GM19438 (cell line): Measurements from ENCODE around the gene EMSY.
"Not testable (repeated sequence)": the region's sequence is repeated elsewhere in the genome, so short reads cannot be mapped to it uniquely, and the experiment has no call there.

Experiments
- ATAC-seq: cut with Tn5 transposase; IDR thresholded peaks from one replicate; pipeline ENCODE4 v1.9.1; 2021; ENCODE audit warnings: low read depth; ENCODE audit not compliant: unreplicated experiment

Gene EMSY, protein sequence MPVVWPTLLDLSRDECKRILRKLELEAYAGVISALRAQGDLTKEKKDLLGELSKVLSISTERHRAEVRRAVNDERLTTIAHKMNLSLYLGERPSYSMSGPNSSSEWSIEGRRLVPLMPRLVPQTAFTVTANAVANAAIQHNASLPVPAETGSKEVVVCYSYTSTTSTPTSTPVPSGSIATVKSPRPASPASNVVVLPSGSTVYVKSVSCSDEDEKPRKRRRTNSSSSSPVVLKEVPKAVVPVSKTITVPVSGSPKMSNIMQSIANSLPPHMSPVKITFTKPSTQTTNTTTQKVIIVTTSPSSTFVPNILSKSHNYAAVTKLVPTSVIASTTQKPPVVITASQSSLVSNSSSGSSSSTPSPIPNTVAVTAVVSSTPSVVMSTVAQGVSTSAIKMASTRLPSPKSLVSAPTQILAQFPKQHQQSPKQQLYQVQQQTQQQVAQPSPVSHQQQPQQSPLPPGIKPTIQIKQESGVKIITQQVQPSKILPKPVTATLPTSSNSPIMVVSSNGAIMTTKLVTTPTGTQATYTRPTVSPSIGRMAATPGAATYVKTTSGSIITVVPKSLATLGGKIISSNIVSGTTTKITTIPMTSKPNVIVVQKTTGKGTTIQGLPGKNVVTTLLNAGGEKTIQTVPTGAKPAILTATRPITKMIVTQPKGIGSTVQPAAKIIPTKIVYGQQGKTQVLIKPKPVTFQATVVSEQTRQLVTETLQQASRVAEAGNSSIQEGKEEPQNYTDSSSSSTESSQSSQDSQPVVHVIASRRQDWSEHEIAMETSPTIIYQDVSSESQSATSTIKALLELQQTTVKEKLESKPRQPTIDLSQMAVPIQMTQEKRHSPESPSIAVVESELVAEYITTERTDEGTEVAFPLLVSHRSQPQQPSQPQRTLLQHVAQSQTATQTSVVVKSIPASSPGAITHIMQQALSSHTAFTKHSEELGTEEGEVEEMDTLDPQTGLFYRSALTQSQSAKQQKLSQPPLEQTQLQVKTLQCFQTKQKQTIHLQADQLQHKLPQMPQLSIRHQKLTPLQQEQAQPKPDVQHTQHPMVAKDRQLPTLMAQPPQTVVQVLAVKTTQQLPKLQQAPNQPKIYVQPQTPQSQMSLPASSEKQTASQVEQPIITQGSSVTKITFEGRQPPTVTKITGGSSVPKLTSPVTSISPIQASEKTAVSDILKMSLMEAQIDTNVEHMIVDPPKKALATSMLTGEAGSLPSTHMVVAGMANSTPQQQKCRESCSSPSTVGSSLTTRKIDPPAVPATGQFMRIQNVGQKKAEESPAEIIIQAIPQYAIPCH (N-terminal part only)

DNA sequence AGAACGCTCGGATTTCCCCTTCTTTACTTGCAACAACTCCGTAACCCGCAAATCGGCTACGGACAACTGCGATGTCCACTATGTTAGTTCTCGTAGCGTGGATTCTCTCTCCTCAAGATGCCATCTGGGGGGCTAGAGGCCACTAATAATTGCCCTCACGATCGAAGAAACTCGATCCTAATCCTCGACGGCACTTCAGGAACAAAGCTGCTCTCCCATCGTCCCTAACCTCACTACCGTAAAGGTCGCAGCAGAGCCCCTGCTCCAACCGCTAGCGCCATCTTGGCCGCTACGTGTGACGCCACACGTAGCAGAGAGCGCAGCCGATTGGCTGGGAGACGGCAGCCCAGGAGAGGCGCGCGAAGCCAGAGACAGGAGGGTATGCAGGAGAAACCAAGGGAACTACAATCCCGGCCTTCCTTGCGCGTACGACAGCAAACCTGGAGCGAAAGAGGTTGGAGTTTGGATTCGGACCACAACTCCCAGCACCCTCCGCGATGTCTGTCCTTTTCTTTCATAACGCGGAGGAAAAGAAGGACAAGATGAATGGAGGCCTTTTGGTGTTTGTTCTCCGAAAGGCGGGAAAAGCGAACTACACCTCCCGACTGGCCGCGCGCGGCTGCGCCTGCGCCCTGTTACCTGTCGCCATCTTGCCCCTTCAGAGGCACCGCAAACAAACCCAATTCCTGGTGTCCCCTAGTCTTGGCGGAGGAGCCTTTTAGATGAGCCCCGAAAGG, at the start of gene EMSY:
Gene EMSY (plus strand): TSS at position 635 of the 737 bp plus-strand sequence. CDS start 1,921 bp downstream, outside the sequence.
- peak; percentile 91 for ATAC-seq

DNA sequence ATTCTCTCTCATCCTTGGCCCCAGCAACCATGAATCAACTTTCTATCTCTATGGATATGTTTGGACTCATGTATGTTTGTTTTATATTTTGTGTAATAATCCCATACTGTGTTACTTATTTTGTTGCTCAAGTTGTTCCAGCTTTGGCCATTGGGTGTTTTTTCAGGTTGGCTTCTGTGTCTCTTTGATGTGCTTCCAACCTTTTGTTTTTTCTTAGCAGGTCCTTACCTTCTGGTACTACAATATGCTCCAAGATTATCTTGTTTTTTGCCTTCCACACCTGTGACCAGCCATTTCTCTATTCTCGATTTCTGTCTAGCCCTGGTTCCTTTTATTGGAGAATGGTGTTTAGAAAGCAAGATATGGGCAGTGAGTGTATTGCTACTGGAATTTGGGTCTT, 49.5 kb upstream of the EMSY start:
- no peak for ATAC-seq

DNA sequence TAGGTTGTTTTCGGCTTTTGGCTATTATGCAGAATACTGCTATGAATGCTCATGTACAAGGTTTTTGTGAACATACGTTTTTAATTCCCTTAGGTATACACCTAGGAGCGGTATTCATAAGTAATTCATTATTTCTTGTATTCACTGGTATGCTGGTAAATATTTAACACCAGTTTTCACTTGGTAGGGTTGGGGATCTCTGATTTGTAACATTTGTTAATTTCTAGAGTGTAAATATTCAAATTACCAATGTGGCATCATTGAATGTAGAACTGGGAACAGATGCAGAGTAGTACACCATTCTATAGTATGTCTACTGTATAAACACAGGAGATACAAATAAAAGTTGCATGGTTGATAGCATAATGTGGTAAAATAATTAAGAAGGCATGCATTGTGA, 47.4 kb upstream of the EMSY start:
- ATAC-seq, result no peak

DNA sequence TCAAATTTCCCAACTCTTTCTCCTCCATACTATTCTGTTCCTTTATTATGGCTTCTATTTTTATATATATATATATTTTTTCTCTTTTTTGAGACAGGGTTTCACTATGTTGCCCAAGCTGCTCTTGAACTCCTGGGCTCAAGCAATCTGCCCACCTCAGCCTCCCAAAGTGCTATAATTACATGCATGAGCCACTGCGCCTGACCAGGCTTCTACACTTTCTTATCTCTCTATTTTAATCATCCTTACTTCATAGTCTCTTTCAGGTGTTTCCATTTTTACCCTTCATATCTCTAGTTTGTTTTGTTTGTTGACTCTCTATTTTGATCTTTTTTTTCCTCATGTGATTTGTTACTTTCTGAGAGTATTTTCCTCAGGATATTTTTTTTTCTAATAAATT, 43.9 kb upstream of the EMSY start:
- no peak for ATAC-seq

DNA sequence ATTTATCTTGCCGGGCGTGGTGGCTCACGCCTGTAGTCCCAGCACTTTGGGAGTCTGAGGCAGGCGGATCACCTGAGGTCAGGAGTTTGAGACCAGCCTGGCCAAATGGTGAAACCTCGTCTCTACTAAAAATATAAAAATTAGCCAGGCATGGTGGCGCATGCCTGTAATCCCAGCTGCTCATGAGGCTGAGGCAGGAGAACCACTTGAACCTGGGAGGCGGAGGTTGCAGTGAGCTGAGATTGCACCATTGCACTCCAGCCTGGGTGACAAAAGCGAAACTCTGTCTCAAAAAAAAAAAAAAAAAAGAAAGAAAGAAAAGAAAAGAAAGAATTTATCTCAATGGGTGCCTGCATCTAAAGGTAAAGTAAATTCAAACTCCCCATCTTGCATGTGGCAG, 43.3 kb upstream of the EMSY start:
- not testable (repeated sequence) for ATAC-seq

DNA sequence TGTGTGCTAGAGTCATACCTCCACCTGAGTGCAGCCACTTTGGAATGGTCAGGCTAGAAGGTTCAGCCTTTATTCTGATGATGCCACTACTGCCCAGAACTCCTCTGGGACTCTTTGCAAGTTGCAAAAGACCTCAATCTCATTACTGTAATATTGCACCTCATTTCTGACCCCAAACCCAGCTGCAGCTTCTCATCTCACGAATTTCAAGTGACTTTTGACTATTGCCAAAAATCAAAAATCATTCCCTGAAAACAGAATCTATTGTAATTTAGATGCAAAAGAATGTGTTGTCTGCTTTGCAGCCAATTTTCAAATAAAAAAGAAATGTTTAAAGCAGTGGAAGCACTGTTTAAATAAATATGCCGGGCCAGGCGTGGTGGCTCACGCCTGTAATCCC, 38.5 kb upstream of the EMSY start:
- ATAC-seq, result no peak

DNA sequence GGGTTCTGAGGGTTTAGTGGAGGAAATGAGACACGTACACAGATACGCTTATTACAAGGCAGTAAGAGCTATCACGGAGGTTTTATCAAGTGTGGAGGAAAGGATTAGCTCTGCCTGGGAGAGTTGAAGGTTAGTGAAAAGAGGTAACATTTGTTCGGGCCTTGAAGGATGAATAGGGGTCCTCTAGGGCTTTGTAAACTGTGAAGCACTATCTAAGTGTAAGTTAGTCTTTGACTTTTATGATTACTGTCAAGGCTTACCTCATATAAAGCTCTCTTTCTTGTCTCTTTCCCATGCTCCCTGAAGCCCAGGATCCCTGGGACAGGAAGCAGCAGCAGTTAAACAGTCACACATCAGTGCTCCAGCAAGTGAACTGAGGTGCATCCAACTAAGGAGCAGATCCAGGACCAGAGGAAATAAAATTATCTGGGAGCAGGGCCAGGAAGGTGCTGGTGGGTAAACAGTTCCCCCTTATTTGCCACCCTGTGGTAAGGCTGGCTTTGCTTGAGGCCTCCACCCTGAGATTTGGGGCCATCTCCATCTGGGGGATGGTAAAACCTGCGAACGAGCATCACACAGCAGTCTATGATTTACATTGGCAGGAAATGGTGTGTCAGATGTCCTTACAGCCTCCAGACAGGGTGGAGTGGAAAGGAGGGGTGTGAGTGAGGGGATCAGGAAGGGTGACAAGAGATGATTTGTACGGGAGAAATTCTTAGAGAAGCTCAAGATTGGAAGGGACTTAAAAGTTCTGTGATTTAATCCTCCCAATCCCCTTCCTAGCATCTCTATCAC, 36.5 kb upstream of the EMSY start:
- ATAC-seq, result no peak

DNA sequence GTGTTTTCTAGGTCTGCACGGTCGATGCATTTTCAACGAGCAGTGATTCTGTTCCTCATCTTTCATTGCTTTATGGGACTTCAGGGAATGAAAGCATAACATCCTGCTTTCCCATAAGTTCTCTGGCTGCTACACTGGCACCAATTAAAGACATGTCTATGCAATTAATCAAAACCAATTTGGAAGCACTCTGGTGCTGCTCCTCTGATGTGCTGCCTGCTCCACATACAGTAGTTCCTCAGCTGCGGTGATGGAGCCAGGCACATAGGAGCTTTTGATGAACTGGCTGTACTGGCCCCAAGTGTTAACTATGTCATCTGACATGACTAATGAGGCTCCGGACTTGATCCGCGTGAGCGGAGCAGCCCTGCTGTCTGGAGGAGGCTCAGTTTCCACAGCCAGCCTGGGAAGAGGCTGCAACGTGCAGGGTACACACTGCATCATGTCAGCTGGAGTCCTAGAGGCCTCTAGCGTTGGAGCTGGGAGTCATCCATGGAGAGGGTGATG, 33.9 kb upstream of the EMSY start:
- no peak for ATAC-seq

DNA sequence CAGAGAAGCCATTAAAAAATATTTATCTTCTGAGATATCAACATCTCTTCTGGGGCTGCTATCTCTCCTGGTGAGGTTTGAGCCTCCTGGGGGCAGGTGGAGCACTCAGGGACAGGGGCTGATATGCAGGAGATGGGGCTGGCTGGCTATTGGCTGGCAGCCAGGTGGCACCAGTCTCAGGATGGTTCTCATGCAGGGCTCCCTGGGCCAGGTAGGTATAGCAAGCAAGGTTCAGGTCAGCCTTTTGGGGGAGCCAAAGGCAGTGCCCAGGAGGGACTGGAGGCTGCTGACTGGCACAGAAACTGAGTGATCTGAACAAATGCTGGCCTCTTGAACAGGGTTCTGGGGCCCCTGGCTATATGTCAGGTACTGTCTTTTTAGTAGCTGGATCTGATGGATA, 29.7 kb upstream of the EMSY start:
- no peak for ATAC-seq

DNA sequence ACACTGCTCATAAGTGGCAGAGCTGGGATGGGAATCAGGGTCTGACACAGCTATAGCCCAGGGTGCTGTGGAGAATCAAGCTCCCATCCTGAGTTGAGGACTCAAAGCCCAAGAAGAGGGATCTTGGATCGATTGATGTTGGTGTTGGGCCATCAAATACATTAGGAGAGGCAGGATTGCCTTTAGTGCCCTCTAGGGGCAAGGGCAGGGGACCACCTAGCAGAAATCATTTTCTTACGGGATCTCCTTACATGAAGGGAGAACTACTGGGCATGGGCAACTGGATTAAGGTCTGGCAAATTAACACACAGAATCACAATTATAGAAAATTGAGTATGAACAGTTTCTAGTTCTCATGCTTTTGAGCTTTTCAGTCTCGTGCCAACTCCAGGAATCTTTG, 24.9 kb upstream of the EMSY start:
- ATAC-seq, result no peak

DNA sequence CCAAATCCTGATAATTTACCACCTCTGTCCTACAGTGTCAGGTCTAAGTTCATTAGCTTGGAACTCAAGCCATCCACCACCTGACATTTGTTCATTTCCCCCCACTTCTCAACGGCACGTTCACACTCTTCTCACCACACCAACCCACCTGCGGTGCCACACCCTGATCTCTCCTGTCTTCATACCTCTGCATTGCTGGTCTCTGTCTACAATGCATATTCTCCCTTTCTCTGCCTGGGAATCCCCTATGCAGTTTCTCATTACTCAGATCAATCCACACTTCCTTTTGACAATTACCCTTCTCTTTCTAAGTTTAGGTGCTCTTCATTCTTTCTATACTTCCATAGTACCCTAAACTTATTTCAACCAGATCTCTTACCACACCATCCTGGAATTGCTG, 20.4 kb upstream of the EMSY start:
- no peak for ATAC-seq

DNA sequence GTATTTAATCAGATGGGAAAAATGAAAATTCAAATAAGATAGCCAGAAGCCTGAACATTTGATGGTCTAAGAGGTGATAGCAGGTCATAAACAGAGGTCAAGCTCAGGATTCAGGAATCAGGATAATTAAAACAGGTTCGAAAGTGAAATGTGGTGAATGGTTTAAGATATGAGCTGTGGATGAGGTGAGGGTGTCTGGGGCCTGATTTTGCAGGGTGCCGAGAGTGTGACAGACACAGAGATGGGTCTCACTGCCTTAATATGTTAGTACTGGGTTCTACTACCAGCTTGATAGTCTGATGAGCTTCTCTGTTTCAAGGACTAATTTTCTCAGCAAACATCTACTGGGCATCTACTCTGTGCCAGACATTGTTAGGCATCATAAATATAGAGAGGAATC, 19.9 kb upstream of the EMSY start:
- ATAC-seq, result no peak

DNA sequence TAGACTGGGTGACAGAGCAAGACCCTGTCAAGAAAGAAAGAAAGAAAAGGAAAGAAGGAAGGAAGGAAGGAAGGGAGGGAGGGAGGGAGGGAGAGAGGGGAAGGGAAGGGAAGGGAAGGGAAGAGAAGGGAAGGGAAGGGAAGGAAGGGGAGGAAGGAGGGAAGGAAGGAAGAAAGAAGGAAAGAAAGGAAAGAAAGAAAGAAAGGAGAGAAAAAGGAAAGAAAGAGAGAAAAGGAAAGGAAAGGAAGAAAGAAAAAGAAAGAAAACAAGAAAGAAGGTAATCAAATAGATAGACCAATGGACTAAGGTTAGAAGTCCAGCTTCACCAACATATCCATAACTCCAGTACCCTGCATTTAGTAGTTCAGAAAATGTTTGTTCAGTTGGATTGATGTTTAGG, 18.2 kb upstream of the EMSY start:
- ATAC-seq, result no peak

DNA sequence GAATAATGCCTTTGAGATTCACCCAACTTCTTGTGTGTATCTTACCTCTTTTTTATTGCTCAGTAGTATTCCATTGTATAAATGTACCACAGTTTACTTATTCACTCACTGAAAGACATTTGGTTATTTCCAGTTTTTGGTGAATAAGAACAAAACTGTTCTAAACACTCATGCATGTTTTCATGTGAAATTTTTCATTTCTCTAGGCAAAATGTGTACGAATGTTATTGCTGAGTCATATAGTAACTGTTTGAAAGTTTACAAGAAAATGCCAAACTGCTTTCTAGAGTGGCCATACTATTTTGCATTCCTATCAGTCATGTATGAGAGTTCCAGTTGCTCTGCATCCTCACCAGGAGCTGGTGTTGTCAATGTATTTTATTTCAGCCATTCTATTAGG, 8.8 kb upstream of the EMSY start:
- no peak for ATAC-seq

DNA sequence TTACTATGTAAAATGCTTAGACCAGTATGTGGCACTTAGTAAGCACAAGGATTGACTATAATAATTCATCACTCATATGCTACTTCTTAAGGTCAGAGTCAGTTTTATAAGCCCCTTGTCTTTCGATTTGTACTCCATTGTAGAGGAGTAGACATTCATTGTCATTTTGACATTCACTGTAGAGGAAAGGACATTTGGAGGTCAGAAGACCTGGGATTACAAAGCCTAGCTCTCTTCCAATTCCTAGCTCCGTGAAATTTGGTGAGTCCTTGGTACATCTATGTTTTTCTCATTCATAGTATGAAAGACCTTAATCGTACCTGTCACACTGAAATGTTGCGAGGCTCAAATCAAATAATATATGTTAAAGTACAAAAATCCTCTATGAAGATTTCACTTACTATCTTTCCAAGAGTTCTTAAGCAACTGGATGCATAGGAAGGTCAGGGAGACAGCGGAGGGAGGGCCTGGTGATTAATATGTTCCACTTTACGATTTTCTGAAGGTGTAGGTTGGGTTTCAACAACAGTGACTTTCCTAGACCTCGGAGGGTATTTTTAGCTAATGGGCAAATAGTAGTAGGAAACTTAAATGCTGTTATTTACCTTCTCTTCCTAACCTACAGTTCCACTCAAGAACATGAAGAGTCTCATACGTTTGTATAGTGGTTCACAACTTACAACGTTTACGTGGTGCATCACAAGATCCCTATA, 1.4 kb upstream of the EMSY start:
- ATAC-seq, result no peak

DNA sequence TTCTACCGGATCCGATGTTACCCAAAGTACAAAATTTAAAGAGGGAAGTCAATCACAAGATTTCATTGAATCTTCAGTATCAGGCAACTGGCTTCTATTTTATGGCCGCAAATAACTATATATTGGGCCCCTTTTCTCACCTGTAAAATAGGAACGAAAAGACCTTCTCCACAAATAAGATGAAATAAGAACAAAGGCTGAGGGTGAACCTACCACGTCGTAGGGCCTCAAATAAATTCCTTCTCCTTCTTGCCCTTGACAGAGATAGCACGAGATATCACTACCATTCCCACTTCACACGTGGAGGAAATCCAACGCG, 794 bp upstream of the EMSY start:
- ATAC-seq, result no peak

DNA sequence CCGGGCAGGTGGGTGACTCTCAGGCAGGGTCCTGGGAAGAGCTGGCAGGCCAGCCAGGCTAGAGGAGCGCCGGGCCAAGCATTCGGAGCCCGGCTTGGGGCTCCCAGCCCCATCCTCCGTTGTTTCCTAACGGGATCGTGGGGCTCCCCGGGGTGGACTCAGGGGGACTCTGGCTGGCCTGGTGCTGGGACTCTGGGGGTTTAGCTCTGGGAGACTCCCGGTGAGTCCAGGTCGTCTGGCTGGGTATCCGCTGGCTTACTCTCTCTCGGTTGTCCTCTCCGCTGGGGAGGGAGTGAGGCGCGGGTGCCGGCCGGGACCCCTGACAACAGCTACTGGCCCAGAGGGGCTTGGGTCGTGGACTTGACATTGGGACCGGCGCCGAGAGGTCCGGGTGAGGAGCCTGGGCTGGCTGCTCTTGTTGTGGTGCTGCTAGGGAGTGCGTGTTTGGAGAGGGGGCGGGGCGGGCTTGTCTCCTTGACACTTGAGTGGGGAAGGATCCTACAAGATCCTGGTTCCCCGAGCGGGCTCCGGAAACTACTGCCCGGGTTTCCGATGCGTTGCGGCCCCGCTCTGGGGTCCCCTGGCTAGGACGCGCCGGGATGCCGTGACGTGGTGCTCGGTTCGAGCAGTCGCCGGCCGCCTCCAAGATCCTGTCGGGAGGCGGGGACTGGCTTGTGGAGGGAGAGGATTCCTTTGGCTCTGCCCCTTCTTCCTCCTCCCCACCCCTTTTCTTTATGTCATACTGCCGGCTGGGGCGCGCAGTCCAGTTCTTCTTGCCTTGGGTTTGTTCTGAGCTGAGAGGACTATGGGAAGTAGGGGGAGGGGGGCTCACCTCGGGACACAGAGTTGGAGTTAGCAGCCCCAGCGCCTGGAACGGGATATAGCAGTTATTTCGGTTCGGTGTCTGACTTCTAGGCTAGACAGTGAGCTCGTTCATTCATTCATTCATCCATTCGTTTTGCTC, 585 bp downstream of the EMSY start:
- peak; percentile 27 for ATAC-seq

DNA sequence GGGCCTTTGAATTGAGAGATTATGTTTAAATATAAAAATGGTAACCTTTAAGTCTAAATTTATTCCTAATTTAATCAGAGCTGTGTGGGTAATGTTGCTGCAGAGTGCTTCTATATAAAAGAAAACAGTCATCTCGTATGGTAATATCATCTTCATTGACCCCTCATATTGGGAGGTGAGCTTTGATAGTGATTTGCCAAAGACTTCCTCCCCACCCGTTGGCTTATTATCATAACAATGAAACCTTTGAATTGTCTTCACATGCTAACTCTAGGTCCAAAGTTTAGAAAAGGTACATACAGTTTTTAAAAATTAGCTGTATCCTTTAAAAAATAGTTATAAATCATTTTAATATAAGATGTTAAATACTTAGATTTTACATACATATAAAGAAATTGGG, 3.7 kb downstream of the EMSY start:
- no peak for ATAC-seq
